SK-N-SH treated with all-trans-retinoic acid at 6 μM for 48 hours (cell line): ENCODE data around the gene DCDC1.

Experiments used
- ATAC-seq: fragments of 200-7000 bp; cut with Tn5 transposase; 3 replicates; pipeline ENCODE4 v1.9.1; 2020; ENCODE audit warnings: mild to moderate bottlenecking, moderate library complexity
- ARNTL ChIP-seq: fragments of 450-650 bp; formaldehyde crosslinking; IDR thresholded peaks from 2 replicates; pipeline ENCODE4 v1.5.0; 2020; ENCODE audit warnings: low read depth, mild to moderate bottlenecking, moderate library complexity, borderline replicate concordance
- BACH2 ChIP-seq: fragments of 250-450 bp; sonication (Bioruptor Pico); IDR thresholded peaks from 2 replicates; pipeline ENCODE4 v1.9.0; 2021; ENCODE audit warnings: mild to moderate bottlenecking, borderline replicate concordance
- CREB5 ChIP-seq: fragments of 250-450 bp; sonication (Bioruptor Pico); IDR thresholded peaks from 2 replicates; pipeline ENCODE4 v1.5.1; 2020; ENCODE audit warnings: low read depth, mild to moderate bottlenecking, moderate library complexity
- CSRNP3 ChIP-seq: fragments of 250-450 bp; sonication (Bioruptor Pico); IDR thresholded peaks from 2 replicates; pipeline ENCODE4 v1.5.1; 2021; ENCODE audit warnings: mild to moderate bottlenecking, moderate library complexity
- ESRRG ChIP-seq: fragments of 250-450 bp; sonication (Bioruptor Pico); IDR thresholded peaks from 2 replicates; pipeline ENCODE4 v1.6.1; 2021; ENCODE audit warnings: mild to moderate bottlenecking
- OSR1 ChIP-seq: fragments of 250-450 bp; sonication (Bioruptor Pico); IDR thresholded peaks from 2 replicates; pipeline ENCODE4 v1.8.0; 2022; ENCODE audit warnings: moderate library complexity, mild to moderate bottlenecking, inconsistent platforms
- PATZ1 ChIP-seq: fragments of 250-450 bp; sonication (Bioruptor Pico); IDR thresholded peaks from 2 replicates; pipeline ENCODE4 v1.8.0; 2020; ENCODE audit warnings: mild to moderate bottlenecking, moderate library complexity, borderline replicate concordance
- PPARA ChIP-seq: fragments of 250-450 bp; sonication (Bioruptor Pico); IDR thresholded peaks from 2 replicates; pipeline ENCODE4 v1.5.0; 2020; ENCODE audit warnings: mild to moderate bottlenecking, borderline replicate concordance
- RARB ChIP-seq: fragments of 250-450 bp; sonication (Bioruptor Pico); IDR thresholded peaks from 2 replicates; pipeline ENCODE4 v1.8.0; 2021; ENCODE audit warnings: mild to moderate bottlenecking, moderate library complexity
- SNAI2 ChIP-seq: fragments of 250-450 bp; sonication (Bioruptor Pico); IDR thresholded peaks from 2 replicates; pipeline ENCODE4 v1.5.0; 2020; ENCODE audit warnings: mild to moderate bottlenecking, moderate library complexity
- TCF4 ChIP-seq: fragments of 250-450 bp; sonication (Bioruptor Pico); IDR thresholded peaks from 2 replicates; pipeline ENCODE4 v1.8.0; 2021; ENCODE audit warnings: mild to moderate bottlenecking, moderate library complexity, borderline replicate concordance
- TSHZ2 ChIP-seq: fragments of 250-450 bp; sonication (Bioruptor Pico); IDR thresholded peaks from 2 replicates; pipeline ENCODE4 v1.5.0; 2020; ENCODE audit warnings: mild to moderate bottlenecking, moderate library complexity
- ZC3H10 ChIP-seq: fragments of 250-450 bp; sonication (Bioruptor Pico); IDR thresholded peaks from 2 replicates; pipeline ENCODE4 v1.5.1; 2021; ENCODE audit warnings: mild to moderate bottlenecking, moderate library complexity
- ZFP3 ChIP-seq: fragments of 250-450 bp; sonication (Bioruptor Pico); IDR thresholded peaks from 2 replicates; pipeline ENCODE4 v1.5.0; 2020; ENCODE audit warnings: mild to moderate bottlenecking, moderate library complexity
- ZFP30 ChIP-seq: fragments of 450-650 bp; formaldehyde crosslinking; IDR thresholded peaks from 2 replicates; pipeline ENCODE4 v1.5.0; 2022; ENCODE audit warnings: mild to moderate bottlenecking, moderate library complexity
- ZNF565 ChIP-seq: fragments of 450-650 bp; formaldehyde crosslinking; conservative IDR thresholded peaks from 2 replicates; pipeline ENCODE4 v1.5.0; 2020; ENCODE audit warnings: low read depth, mild to moderate bottlenecking, moderate library complexity
- ZNF70 ChIP-seq: fragments of 450-650 bp; formaldehyde crosslinking; IDR thresholded peaks from 2 replicates; pipeline ENCODE4 v1.5.0; 2020; ENCODE audit warnings: mild to moderate bottlenecking, moderate library complexity
- ZNF8 ChIP-seq: fragments of 450-650 bp; formaldehyde crosslinking; IDR thresholded peaks from 2 replicates; pipeline ENCODE4 v1.5.0; 2020; ENCODE audit warnings: mild to moderate bottlenecking, moderate library complexity

DCDC1 gene

GRCh38 chr11:30876663-30877396 lies 492.7 kb downstream of the DCDC1 start:
- ATAC-seq = no peak
- TF ChIP-seq ZFP3 (no peak), ZNF565 (CRISPR knock-in tag) (no peak), ZNF8 (no peak), TSHZ2 (no peak), RARB (no peak), SNAI2 (CRISPR knock-in tag) (no peak), OSR1 (CRISPR knock-in tag) (no peak), TCF4 (CRISPR knock-in tag) (no peak), ZFP30 (CRISPR knock-in tag) (no peak), ARNTL (CRISPR knock-in tag) (no peak), CSRNP3 (CRISPR knock-in tag) (no peak), ZC3H10 (CRISPR knock-in tag) (no peak)
- TF ChIP-seq, all 23 proteins: peak for 0

GRCh38 chr11:30876228-30876627 lies 493.3 kb downstream of the DCDC1 start:
- ATAC-seq = no peak
- no peak for TF ChIP-seq RARB
- TF ChIP-seq ZNF8 = no peak
- TF ChIP-seq TSHZ2 = no peak
- no peak for TF ChIP-seq OSR1 (CRISPR knock-in tag)
- TF ChIP-seq PPARA (CRISPR knock-in tag) = no peak
- TF ChIP-seq CREB5 (CRISPR knock-in tag) = no peak
- no peak for TF ChIP-seq SNAI2 (CRISPR knock-in tag)
- TF ChIP-seq ESRRG (CRISPR knock-in tag) = no peak
- TF ChIP-seq BACH2 (CRISPR knock-in tag) = no peak
- TF ChIP-seq ZNF70 = no peak
- TF ChIP-seq ZNF565 (CRISPR knock-in tag) = no peak

GRCh38 chr11:30875806-30876205 lies 493.7 kb downstream of the DCDC1 start:
- no peak for TF ChIP-seq ESRRG (CRISPR knock-in tag)
- no peak for TF ChIP-seq RARB
- TF ChIP-seq ZNF8 = no peak
- TF ChIP-seq ZFP3 = no peak
- TF ChIP-seq TCF4 (CRISPR knock-in tag) = no peak
- TF ChIP-seq SNAI2 (CRISPR knock-in tag) = no peak
- TF ChIP-seq CSRNP3 (CRISPR knock-in tag) = no peak
- TF ChIP-seq ZNF70 = no peak
- no peak for TF ChIP-seq ZNF565 (CRISPR knock-in tag)
- TF ChIP-seq TSHZ2 = no peak
- no peak for TF ChIP-seq ZFP30 (CRISPR knock-in tag)
- TF ChIP-seq BACH2 (CRISPR knock-in tag) = no peak
- no peak for TF ChIP-seq PATZ1 (CRISPR knock-in tag)
- TF ChIP-seq CREB5 (CRISPR knock-in tag) = no peak
- no peak for ATAC-seq
